Measurements from ENCODE around the gene LGALS12.

LGALS12 gene

GRCh38 chr11:63560506-63561180 lies 54.8 kb downstream of the LGALS12 start:
- DNase-seq (ENCODE audit: low spot score) = no peak

GRCh38 chr11:63563201-63564055 lies 57.5 kb downstream of the LGALS12 start, which contains the start of gene PLAAT2:
TSS of gene PLAAT2 (minus strand) at chr11:63563379. CDS start at chr11:63563324, 55 bp downstream.
- DNase-seq (ENCODE audit: low spot score) = no peak

- no peak for DNase-seq (ENCODE audit: low spot score)
Measured at GRCh38 chr11:63564056-63564774, 58.3 kb downstream of the LGALS12 start.

- DNase-seq (ENCODE audit: low spot score) = no peak
Measured at GRCh38 chr11:63564784-63565350, 59.0 kb downstream of the LGALS12 start.

Measured in COLO829 (cell line).